Activated CD4-positive, alpha-beta memory T cell treated with anti-CD3 and anti-CD28 coated beads, Interleukin-2, amount 10 ng/mL, durations not matched to agents 7 days and 5 days (primary cell): ENCODE measurements around the gene LIMK2. TPM values are rescaled to one million over a fixed set of nuclear protein-coding genes. Genes with fewer than 3 reads are reported as not detected.
A peak's percentile ranks its signal among the peaks of the same experiment; 100 is the strongest.

Experiments
- CTCF ChIA-PET: fragments of 350-600 bp; sonication (Branson Sonifier 250); formaldehyde crosslinking; loops from one replicate; lab custom pipeline; 2021; ENCODE audit warnings: antibody characterized with exemption, inconsistent platforms; lab: Charles Lee
- POLR2A ChIA-PET: fragments of 350-600 bp; sonication (Branson Sonifier 250); formaldehyde crosslinking; loops from one replicate; lab custom pipeline; 2021; ENCODE audit warnings: antibody characterized with exemption; lab: Charles Lee
- DNase-seq: peaks from one replicate; pipeline ENCODE4 v3.0.0-alpha.2; 2020
- H3K27ac Mint-ChIP-seq: one replicate; pipeline ENCODE4 v1.8.0; 2021; ENCODE audit warnings: mild to moderate bottlenecking, mixed read lengths
- H3K27me3 Mint-ChIP-seq: one replicate; pipeline ENCODE4 v1.8.0; 2021; ENCODE audit warnings: mixed read lengths
- H3K36me3 Mint-ChIP-seq: one replicate; pipeline ENCODE4 v1.8.0; 2021; ENCODE audit warnings: low read depth, mixed read lengths
- H3K4me1 Mint-ChIP-seq: one replicate; pipeline ENCODE4 v1.8.0; 2021; ENCODE audit warnings: mixed read lengths
- H3K4me3 Mint-ChIP-seq: one replicate; pipeline ENCODE4 v1.8.0; 2021; ENCODE audit warnings: mild to moderate bottlenecking, mixed read lengths
- H3K9me3 Mint-ChIP-seq: one replicate; pipeline ENCODE4 v1.8.0; 2021; ENCODE audit warnings: mixed read lengths
- total RNA-seq, 2 experiments: library from RNA; stranded (reverse); gene quantifications; one replicate each; pipeline ENCODE4 v1.2.3, GENCODE V29; 2021

The LIMK2 gene
- total RNA-seq, 2 experiments from 2014 or later: 44.0 to 46.4 TPM

DNA sequence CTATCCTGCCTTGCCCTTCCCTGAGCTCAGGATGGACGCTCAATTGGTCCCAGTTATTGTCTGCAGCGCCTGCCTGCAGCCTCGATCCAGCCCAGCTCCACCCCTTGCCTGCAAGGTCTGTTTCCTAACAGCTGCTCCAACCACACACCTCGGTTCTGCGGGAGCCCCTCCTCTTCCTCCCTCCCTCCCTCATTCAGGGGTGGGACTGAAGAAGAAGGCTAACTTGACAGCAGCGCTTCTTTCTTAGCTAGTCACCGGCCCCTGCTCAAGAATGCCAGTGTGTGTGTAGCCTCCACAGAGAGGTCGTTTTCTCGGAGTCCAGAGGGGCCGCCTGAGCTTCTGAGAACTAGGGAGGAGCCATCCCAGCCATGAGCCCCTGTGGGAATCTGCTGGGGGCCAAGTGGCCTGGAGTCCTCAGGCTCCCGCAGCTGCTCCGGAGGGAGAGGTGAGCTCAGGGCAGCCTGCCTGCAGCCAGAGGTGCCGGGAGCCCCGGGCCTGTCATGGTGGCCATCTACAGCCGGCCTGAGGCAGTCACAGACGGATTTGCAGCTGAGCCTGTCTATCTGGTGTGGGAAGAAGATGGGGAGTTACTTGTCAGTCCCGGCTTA lies 36.1 kb downstream of the LIMK2 start:
- CTCF ChIA-PET: interaction anchor here (0.7 to 2.1 kb wide), 10 partner anchors 16 to 614 kb away, joined by 3 to 9 read pairs (median 4); partner anchors contain the start of genes LIMK2 and SELENOM
- no peaks in the 10 kb centered on the region for H3K27me3 Mint-ChIP-seq
- peak; percentile 75 for DNase-seq
- peak overlapping the region; percentile 33 for H3K27ac Mint-ChIP-seq
- no peaks in the 10 kb centered on the region for H3K9me3 Mint-ChIP-seq
- peaks cover 5% of the 10 kb centered on the region for H3K36me3 Mint-ChIP-seq
- peaks cover 28% of the 10 kb centered on the region for H3K4me1 Mint-ChIP-seq
- POLR2A ChIA-PET: interaction anchor here (0.6 to 1.5 kb wide), 8 partner anchors 8 to 45 kb away, joined by 3 to 5 read pairs (median 4); partner anchors contain the start of genes LIMK2 and PIK3IP1
- no peak overlapping the region for H3K4me3 Mint-ChIP-seq

DNA sequence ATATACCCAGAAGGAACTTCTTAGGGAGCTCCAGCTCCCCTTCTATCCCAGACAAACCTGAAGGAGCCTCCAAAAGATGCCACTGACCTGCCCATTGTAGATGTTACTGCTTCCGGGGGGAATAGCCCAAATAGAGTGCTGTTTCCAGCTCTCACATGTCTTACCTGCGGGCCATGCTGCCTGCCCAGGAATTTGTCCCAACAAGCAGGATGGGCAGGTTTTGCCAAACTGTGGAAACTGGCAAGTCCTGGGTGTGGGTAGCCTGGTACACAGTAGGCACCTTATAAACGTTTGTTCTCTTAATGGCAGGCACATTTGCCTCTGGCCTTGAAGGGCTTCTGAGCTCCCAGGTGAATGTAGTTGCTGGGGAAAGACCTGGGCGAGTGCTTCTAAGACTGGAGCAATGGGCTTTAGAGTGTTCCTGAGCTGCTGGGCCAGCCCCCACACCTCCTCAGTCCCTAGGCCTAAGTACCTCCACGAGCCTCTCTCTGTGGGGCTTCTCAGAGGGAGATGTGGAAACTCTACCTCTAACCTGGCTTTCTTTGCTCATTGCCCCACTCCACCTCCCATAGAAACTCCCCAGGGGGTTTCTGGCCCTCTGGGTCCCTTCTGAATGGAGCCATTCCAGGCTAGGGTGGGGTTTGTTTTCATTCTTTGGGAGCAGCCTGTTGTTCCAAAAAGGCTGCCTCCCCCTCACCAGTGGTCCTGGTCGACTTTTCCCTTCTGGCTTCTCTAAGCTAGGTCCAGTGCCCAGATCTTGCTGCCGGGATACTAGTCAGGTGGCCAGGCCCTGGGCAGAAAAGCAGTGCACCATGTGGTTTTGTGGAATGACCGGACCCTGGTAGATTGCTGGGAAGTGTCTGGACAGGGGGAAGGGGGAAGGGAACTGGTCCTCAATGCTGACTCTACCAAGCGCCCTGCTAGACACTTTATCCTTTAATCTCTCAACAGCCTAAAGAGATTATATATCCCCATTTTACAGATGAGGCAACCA lies 37.2 kb downstream of the LIMK2 start:
- Mint-ChIP-seq H3K27me3 (no peaks in the 10 kb centered on the region), H3K36me3 (peaks cover 5% of the 10 kb centered on the region), H3K4me3 (no peak overlapping the region), H3K4me1 (peaks cover 25% of the 10 kb centered on the region), H3K27ac (no peak overlapping the region), H3K9me3 (no peaks in the 10 kb centered on the region)
- ChIA-PET CTCF (interaction anchor here (1.1 to 2.1 kb wide), 5 partner anchors 17 to 142 kb away, joined by 4 to 9 read pairs (median 7); partner anchors contain the start of genes LIMK2 and SELENOM), POLR2A (interaction anchor here (1.1 to 1.5 kb wide), 5 partner anchors 7 to 43 kb away, joined by 3 to 5 read pairs (median 3); partner anchors contain the start of gene PIK3IP1)
- no peak for DNase-seq

DNA sequence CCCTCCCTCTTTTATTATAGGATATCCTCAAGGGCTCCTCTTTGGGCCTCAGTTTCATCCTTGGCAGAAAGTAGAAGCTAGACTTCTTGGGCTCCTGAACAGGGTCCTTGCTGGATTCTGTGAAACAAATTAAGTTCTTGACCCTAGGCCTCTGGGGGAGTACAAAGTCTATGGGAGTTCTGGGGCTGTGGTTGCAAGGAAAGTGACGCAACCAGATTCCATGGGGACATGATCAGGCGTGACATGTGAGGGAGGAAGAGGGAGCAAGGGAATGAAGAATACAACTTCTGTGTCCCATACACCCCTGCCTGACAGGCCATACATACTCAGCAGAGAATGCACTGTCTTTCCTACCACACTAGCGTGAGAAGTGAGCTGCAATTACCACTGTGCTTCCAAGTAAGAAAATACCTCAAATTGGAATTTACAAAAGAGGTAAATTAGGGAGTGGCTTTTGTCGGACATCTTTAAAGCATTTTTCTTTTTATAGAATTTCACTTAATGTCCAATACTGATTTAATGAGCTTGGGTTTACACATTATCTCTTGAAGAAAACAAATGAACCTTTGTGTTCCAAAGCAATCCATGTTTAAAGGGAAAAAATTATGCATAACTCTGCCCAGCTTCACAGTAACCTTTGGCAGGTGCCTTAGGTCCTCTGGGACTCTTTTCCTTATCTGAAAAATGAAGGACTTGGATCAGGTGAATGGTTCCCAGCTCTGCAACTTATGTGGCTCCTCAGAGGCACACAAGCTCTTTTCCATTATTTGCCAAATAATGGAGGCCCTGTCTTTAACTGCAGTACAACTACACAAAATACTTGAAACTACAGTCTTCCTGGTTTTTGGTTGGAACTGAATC lies 38.9 kb downstream of the LIMK2 start:
- H3K27ac Mint-ChIP-seq: no peak overlapping the region
- ChIA-PET CTCF (interaction anchor here (1.1 to 1.6 kb wide), 3 partner anchors 9 to 331 kb away, joined by 3 to 7 read pairs (median 3); no protein-coding TSS in a partner anchor), POLR2A (interaction anchor here (1.4 kb wide), 1 partner anchor 39 kb away, joined by 6 read pairs; no protein-coding TSS in a partner anchor)
- peaks cover 5% of the 10 kb centered on the region for H3K36me3 Mint-ChIP-seq
- no peaks in the 10 kb centered on the region for H3K27me3 Mint-ChIP-seq
- no peak overlapping the region for H3K4me3 Mint-ChIP-seq
- DNase-seq: no peak
- peaks cover 22% of the 10 kb centered on the region for H3K4me1 Mint-ChIP-seq
- no peaks in the 10 kb centered on the region for H3K9me3 Mint-ChIP-seq

DNA sequence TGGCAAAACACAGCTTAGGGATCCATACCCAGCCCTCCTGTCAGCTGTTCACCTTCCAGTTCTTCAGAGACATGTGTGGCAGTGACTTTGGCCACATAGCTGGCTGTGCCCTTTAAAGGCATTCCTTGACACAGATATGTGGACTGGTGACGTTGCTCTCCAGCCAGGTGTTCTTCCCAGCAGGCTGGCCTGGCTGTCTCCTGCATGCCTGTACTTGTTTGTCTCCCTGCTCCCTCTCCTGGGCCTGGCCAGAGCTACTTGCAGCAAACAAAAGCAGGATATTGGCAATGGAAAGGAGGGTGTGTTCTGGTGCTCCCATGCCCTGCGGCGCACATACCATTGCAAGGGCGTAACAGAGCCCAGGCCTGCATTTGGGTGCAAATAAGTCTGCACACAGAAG lies 41.9 kb downstream of the LIMK2 start:
- H3K9me3 Mint-ChIP-seq: no peaks in the 10 kb centered on the region
- no peak overlapping the region for H3K4me3 Mint-ChIP-seq
- POLR2A ChIA-PET: no interaction called here
- peaks cover 16% of the 10 kb centered on the region for H3K36me3 Mint-ChIP-seq
- no peak for DNase-seq
- peaks cover 5% of the 10 kb centered on the region for H3K4me1 Mint-ChIP-seq
- CTCF ChIA-PET: interaction anchor here (1.3 to 2.6 kb wide), 3 partner anchors 19 to 42 kb away, joined by 3 to 12 read pairs (median 9); partner anchors contain the start of genes LIMK2 and PIK3IP1
- H3K27ac Mint-ChIP-seq: no peak overlapping the region
- H3K27me3 Mint-ChIP-seq: no peaks in the 10 kb centered on the region

DNA sequence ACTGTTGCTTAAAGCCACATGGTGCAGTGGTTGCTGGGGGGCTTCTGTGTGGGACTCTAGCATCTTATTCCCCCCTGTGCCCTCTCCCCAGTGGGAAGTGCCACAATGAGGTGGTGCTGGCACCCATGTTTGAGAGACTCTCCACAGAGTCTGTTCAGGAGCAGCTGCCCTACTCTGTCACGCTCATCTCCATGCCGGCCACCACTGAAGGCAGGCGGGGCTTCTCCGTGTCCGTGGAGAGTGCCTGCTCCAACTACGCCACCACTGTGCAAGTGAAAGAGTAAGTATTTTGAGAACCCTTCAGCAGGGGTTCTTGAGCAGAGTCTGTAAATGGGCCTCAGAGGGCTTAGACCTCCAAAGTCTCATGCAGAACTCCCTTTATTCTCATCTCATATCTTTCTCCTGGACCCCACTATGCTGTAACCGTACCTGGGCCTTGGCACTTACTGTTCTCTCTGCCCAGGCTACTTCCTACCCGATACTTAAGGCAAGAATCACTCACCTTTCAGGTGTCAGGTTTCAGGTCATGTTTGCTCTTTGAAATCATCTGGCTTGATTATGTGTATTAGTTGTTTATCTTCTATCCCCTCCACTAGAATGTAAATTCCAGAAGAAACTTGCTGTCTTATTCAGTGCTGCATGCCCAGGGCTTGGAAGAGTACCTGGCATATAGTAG lies 47.8 kb downstream of the LIMK2 start:
- Mint-ChIP-seq H3K36me3 (peaks cover 38% of the 10 kb centered on the region), H3K27ac (no peak overlapping the region), H3K4me1 (peaks cover 5% of the 10 kb centered on the region), H3K4me3 (no peak overlapping the region), H3K27me3 (no peaks in the 10 kb centered on the region), H3K9me3 (no peaks in the 10 kb centered on the region)
- ChIA-PET CTCF (interaction anchor here (0.7 kb wide), 1 partner anchor 189 kb away, joined by 3 read pairs; no protein-coding TSS in a partner anchor), POLR2A (no interaction called here)
- DNase-seq: no peak

DNA sequence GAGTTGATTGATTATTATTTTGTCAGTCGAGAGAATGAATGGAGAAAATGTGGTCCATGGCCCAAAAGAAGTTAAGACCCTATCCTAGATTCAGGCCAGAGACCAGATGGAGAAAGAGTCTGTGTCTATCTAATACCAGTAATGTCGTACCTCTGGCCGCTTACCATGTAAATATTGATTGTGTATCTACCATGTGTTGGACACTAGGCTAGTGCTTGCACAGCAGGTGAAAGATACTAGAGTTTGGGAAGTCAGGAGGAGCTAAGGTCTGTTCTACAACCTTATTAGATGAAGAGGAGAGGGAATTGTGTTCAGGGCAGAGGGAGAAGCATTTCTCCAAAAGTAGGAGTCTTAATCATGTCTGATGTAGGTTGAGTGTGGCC lies 48.4 kb downstream of the LIMK2 start:
- no peak for DNase-seq
- H3K4me3 Mint-ChIP-seq: no peak overlapping the region
- ChIA-PET CTCF (no interaction called here), POLR2A (no interaction called here)
- H3K9me3 Mint-ChIP-seq: no peaks in the 10 kb centered on the region
- no peak overlapping the region for H3K27ac Mint-ChIP-seq
- H3K36me3 Mint-ChIP-seq: peaks cover 38% of the 10 kb centered on the region
- peaks cover 1% of the 10 kb centered on the region for H3K4me1 Mint-ChIP-seq
- H3K27me3 Mint-ChIP-seq: no peaks in the 10 kb centered on the region

DNA sequence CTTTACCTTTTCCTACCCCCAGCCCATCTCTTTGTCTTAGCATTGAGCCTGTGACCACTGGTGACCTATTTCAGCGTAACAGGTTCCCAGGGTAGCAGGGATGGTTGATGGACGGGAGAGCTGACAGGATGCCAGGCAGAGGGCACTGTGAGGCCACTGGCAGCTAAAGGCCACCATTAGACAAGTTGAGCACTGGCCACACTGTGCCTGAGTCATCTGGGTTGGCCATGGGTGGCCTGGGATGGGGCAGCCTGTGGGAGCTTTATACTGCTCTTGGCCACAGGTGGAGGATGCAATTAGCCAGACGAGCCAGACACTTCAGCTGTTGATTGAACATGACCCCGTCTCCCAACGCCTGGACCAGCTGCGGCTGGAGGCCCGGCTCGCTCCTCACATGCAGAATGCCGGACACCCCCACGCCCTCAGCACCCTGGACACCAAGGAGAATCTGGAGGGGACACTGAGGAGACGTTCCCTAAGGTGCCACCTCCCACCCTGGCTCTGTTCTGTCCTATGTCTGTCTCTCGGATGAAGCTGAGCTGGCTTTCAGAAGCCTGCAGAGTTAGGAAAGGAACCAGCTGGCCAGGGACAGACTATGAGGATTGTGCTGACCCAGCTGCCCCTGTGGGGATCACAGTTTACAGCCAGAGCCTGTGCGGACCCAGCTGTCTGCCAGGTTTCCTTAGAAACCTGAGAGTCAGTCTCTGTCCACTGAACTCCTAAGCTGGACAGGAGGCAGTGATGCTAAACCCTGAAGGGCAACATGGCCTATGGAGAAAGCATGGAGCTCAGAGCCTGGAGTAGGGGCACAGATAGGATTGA lies 50.4 kb downstream of the LIMK2 start:
- Mint-ChIP-seq H3K4me3 (no peak overlapping the region), H3K36me3 (peaks cover 51% of the 10 kb centered on the region), H3K9me3 (no peaks in the 10 kb centered on the region), H3K27ac (no peak overlapping the region), H3K27me3 (no peaks in the 10 kb centered on the region), H3K4me1 (no peaks in the 10 kb centered on the region)
- POLR2A ChIA-PET: interaction anchor here (1.2 kb wide), 1 partner anchor 17 kb away, joined by 3 read pairs; no protein-coding TSS in a partner anchor
- DNase-seq: no peak
- CTCF ChIA-PET: interaction anchor here (1.1 kb wide), 1 partner anchor 9 kb away, joined by 3 read pairs; no protein-coding TSS in a partner anchor

DNA sequence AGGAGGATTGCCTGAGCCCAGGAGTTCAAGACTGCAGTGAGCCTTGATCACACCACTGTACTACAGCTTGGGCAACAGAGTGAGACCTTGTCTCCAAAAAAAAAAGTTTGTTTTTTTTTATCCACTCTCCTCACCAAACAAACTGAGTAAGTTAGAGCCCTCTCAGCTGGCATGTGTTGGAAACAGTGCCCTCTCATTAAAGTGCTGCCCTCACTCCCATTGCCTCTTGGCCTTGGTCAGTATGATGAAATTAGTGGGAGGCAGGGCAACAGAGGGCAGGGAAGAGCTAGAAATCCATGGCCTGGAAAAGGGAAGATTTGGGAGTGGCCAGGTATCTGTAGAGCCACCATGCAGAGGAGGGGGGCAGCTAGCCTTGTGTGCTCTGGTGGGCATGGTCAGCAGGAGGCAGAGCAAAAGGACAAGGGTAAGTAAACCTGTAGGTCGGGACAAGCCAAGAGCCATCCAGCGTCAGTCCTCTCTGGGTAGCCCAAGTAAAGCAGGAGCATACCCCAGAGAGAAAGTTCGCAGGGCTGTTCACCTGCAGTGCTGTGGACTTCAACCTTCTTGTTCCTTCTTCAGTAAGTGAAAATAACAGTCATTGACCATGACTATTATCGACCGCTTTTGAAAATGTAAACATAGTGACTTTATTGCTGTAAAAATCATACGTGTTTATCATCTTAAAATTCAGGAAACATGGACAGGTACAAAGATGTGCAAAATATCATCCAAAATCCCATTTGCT lies 52.0 kb downstream of the LIMK2 start:
- Mint-ChIP-seq H3K9me3 (no peaks in the 10 kb centered on the region), H3K4me3 (no peak overlapping the region), H3K4me1 (no peaks in the 10 kb centered on the region), H3K27me3 (no peaks in the 10 kb centered on the region), H3K36me3 (peaks cover 56% of the 10 kb centered on the region), H3K27ac (peak overlapping the region; percentile 18)
- CTCF ChIA-PET: no interaction called here
- no peak for DNase-seq
- POLR2A ChIA-PET: interaction anchor here (1.2 kb wide), 1 partner anchor 15 kb away, joined by 3 read pairs; no protein-coding TSS in a partner anchor

DNA sequence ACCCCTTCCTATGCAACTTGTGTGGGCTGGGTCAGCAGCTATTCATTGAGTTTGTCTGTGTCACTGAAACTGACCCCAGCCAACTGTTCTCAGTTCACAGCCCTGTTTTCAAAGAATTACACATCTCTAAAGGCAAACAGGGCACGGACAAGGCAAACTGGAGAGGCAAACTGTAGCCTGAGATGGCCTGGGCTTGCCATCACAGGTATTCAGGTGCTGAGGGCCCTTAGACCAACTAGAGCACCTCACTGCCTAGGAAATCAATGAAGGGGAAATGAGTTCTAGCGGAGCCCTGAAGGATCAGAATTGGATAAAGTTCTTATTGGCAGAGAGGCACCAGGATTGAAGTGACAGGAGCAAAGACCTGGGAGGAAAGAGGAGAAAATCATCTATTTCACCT lies 56.2 kb downstream of the LIMK2 start:
- H3K9me3 Mint-ChIP-seq: no peaks in the 10 kb centered on the region
- no peaks in the 10 kb centered on the region for H3K27me3 Mint-ChIP-seq
- ChIA-PET POLR2A (interaction anchor here (0.8 to 1.3 kb wide), 3 partner anchors 24 to 183 kb away, joined by 3 to 4 read pairs (median 4); partner anchors contain the start of gene PIK3IP1), CTCF (no interaction called here)
- no peaks in the 10 kb centered on the region for H3K4me1 Mint-ChIP-seq
- peaks cover 60% of the 10 kb centered on the region for H3K36me3 Mint-ChIP-seq
- DNase-seq: no peak
- no peak overlapping the region for H3K27ac Mint-ChIP-seq
- no peak overlapping the region for H3K4me3 Mint-ChIP-seq

DNA sequence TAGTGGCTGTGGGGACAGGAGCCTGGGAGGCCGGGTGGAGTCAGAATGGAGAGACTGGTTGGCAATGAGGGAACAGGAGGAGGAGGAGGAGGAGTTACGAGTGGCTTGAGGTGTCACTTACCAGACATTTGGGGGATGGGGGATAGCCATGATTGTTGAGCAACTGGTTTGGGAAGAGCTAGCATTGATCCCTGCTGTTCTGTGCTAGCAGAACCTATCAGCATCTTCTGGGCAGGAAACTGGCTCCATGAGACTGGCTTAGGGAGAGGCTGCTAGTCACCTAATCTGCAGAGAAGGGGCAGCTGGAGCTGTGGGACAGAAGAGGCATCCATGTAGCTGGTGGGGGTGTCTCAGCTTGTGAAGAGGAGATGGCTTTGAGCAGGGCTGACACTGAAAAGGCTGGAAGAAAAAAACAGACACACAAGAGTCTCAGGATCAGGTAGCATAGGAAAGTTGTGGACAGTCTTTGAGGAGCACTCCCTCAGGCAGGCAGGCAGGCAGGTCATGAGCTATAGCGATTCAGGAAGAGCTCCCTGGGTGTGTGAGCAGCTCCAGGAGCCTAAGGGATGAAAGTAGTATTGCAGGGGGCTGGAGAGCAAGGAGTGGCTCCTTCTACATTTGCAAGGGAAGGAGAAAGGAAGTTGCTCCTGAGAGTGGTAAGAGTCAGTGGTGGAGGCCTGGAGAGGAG lies 57.9 kb downstream of the LIMK2 start:
- Mint-ChIP-seq H3K36me3 (peaks cover 71% of the 10 kb centered on the region), H3K4me3 (no peak overlapping the region), H3K4me1 (no peaks in the 10 kb centered on the region), H3K27me3 (no peaks in the 10 kb centered on the region), H3K27ac (peak overlapping the region; percentile 44), H3K9me3 (no peaks in the 10 kb centered on the region)
- ChIA-PET CTCF (interaction anchor here (0.9 to 6.8 kb wide), 6 partner anchors 15 to 58 kb away, joined by 3 to 59 read pairs (median 6); partner anchors contain the start of genes LIMK2 and PIK3IP1), POLR2A (no interaction called here)
- no peak for DNase-seq
